ENCODE measurements around the gene ACCSL.
A peak's percentile ranks its signal among the peaks of the same experiment; 100 is the strongest.

ACCSL gene

GRCh38 chr11:44083433-44083832 is 35.7 kb downstream of the ACCSL start:
- H3K4me1 Mint-ChIP-seq: no peaks in the 10 kb centered on the region

GRCh38 chr11:44083906-44084305 is 36.1 kb downstream of the ACCSL start:
- Mint-ChIP-seq H3K36me3 (peaks cover 28 to 66% of the 10 kb centered on the region in 2 donors), H3K4me1 (no peaks in the 10 kb centered on the region), H3K4me3 (no peak overlapping the region), H3K27me3 (no peaks in the 10 kb centered on the region), H3K9me3 (peaks cover 4% of the 10 kb centered on the region in 2 donors), H3K27ac (peak overlapping the region; percentile 9)
- DNase-seq: no peak
- ATAC-seq (replicated peaks): no peak

More at GRCh38 chr11:44083433-44083832, 35.7 kb downstream of the ACCSL start:
- Mint-ChIP-seq H3K27ac (no peak overlapping the region), H3K4me3 (no peak overlapping the region), H3K9me3 (peaks cover 4% of the 10 kb centered on the region in 2 donors), H3K36me3 (peaks cover 27 to 63% of the 10 kb centered on the region in 2 donors), H3K27me3 (no peaks in the 10 kb centered on the region)
- no peak for ATAC-seq (replicated peaks)
- no peak for DNase-seq

- Mint-ChIP-seq H3K27me3 (no peaks in the 10 kb centered on the region), H3K27ac (no peak overlapping the region), H3K4me3 (no peak overlapping the region), H3K36me3 (peaks cover 28 to 60% of the 10 kb centered on the region in 2 donors), H3K9me3 (peaks cover 4% of the 10 kb centered on the region in 2 donors), H3K4me1 (no peaks in the 10 kb centered on the region)
- ATAC-seq (replicated peaks) (no peak), DNase-seq (no peak)
Measured at GRCh38 chr11:44085330-44085729, 37.5 kb downstream of the ACCSL start.

- no peak for ATAC-seq (replicated peaks)
- no peak overlapping the region for H3K27ac Mint-ChIP-seq
- no peaks in the 10 kb centered on the region for H3K4me1 Mint-ChIP-seq
- no peak for DNase-seq
- peaks cover 4% of the 10 kb centered on the region in 2 donors for H3K9me3 Mint-ChIP-seq
- no peaks in the 10 kb centered on the region for H3K27me3 Mint-ChIP-seq
- H3K4me3 Mint-ChIP-seq: no peak overlapping the region
- peaks cover 24 to 42% of the 10 kb centered on the region in 2 donors for H3K36me3 Mint-ChIP-seq
Measured at GRCh38 chr11:44088377-44088776, 40.6 kb downstream of the ACCSL start.

GRCh38 chr11:44088871-44089270 is 41.1 kb downstream of the ACCSL start:
- no peak for DNase-seq
- Mint-ChIP-seq H3K27ac (no peak overlapping the region), H3K27me3 (no peaks in the 10 kb centered on the region), H3K4me1 (no peaks in the 10 kb centered on the region), H3K9me3 (peaks cover 4% of the 10 kb centered on the region in 2 donors), H3K4me3 (no peak overlapping the region), H3K36me3 (peaks cover 19 to 37% of the 10 kb centered on the region in 2 donors)
- ATAC-seq (replicated peaks): no peak

GRCh38 chr11:44090539-44090938 is 42.8 kb downstream of the ACCSL start:
- no peaks in the 10 kb centered on the region for H3K27me3 Mint-ChIP-seq
- peaks cover 12 to 24% of the 10 kb centered on the region in 2 donors for H3K36me3 Mint-ChIP-seq
- no peak overlapping the region for H3K4me3 Mint-ChIP-seq
- H3K9me3 Mint-ChIP-seq: peaks cover 2 to 3% of the 10 kb centered on the region in 2 donors
- peaks cover 7 to 15% of the 10 kb centered on the region in 2 donors for H3K4me1 Mint-ChIP-seq
- DNase-seq (no peak), ATAC-seq (replicated peaks) (no peak)
- H3K27ac Mint-ChIP-seq: no peak overlapping the region

- Mint-ChIP-seq H3K36me3 (peaks cover 3 to 4% of the 10 kb centered on the region in 2 donors), H3K27me3 (no peaks in the 10 kb centered on the region), H3K4me1 (peaks cover 18 to 33% of the 10 kb centered on the region in 2 donors), H3K4me3 (no peak overlapping the region), H3K9me3 (no peaks in the 10 kb centered on the region), H3K27ac (no peak overlapping the region)
- DNase-seq: peak; percentile 45
- ATAC-seq (replicated peaks): peak in 1 of 2 donors; percentile 48
Measured at GRCh38 chr11:44094260-44094868, 46.6 kb downstream of the ACCSL start.

GRCh38 chr11:44095506-44096359 is 48.0 kb downstream of the ACCSL start, which contains the start of gene EXT2:
Gene EXT2 (plus strand): TSS chr11:44095678. CDS start chr11:44107713, 12,035 bp downstream.
- H3K27me3 Mint-ChIP-seq: no peaks in the 10 kb centered on the region
- peak; percentile 92 to 94 for ATAC-seq (replicated peaks)
- H3K9me3 Mint-ChIP-seq: no peaks in the 10 kb centered on the region
- H3K36me3 Mint-ChIP-seq: peaks cover 8 to 14% of the 10 kb centered on the region in 2 donors
- peak within 1 kb of the TSS; percentile 54 for H3K27ac Mint-ChIP-seq
- peaks cover 23 to 33% of the 10 kb centered on the region in 2 donors for H3K4me1 Mint-ChIP-seq
- peak within 1 kb of the TSS; percentile 87 for H3K4me3 Mint-ChIP-seq
- peak; percentile 78 for DNase-seq

- Mint-ChIP-seq H3K36me3 (peaks cover 8 to 14% of the 10 kb centered on the region in 2 donors), H3K4me3 (peak overlapping the region; percentile 87), H3K9me3 (no peaks in the 10 kb centered on the region), H3K27me3 (no peaks in the 10 kb centered on the region), H3K4me1 (peaks cover 23 to 33% of the 10 kb centered on the region in 2 donors), H3K27ac (peak overlapping the region; percentile 42)
- peak in 1 of 2 donors; percentile 16 for ATAC-seq (replicated peaks)
- DNase-seq: no peak
Measured at GRCh38 chr11:44096360-44097185, 48.8 kb downstream of the ACCSL start.

- Mint-ChIP-seq H3K36me3 (peaks cover 8 to 14% of the 10 kb centered on the region in 2 donors), H3K27ac (no peak overlapping the region), H3K9me3 (no peaks in the 10 kb centered on the region), H3K4me3 (no peak overlapping the region), H3K4me1 (peaks cover 25 to 40% of the 10 kb centered on the region in 2 donors), H3K27me3 (no peaks in the 10 kb centered on the region)
- DNase-seq (no peak), ATAC-seq (replicated peaks) (no peak)
Measured at GRCh38 chr11:44097821-44098220, 50.0 kb downstream of the ACCSL start.

GRCh38 chr11:44101098-44101497 is 53.3 kb downstream of the ACCSL start:
- no peak for DNase-seq
- ATAC-seq (replicated peaks): no peak
- Mint-ChIP-seq H3K9me3 (no peaks in the 10 kb centered on the region), H3K36me3 (peaks cover 13 to 17% of the 10 kb centered on the region in 2 donors), H3K4me3 (no peak overlapping the region), H3K27ac (no peak overlapping the region), H3K27me3 (no peaks in the 10 kb centered on the region), H3K4me1 (peaks cover 18 to 33% of the 10 kb centered on the region in 2 donors)

GRCh38 chr11:44104481-44105294 is 56.9 kb downstream of the ACCSL start:
- no peak overlapping the region for H3K27ac Mint-ChIP-seq
- ATAC-seq (replicated peaks): no peak

GRCh38 chr11:44108260-44108659 is 60.5 kb downstream of the ACCSL start:
- ATAC-seq (replicated peaks) (no peak), DNase-seq (no peak)
- H3K4me1 Mint-ChIP-seq: peaks cover 6 to 13% of the 10 kb centered on the region in 2 donors
- H3K27ac Mint-ChIP-seq: no peak overlapping the region
- peaks cover 6 to 32% of the 10 kb centered on the region in 2 donors for H3K36me3 Mint-ChIP-seq
- H3K27me3 Mint-ChIP-seq: no peaks in the 10 kb centered on the region
- H3K4me3 Mint-ChIP-seq: no peak overlapping the region
- no peaks in the 10 kb centered on the region for H3K9me3 Mint-ChIP-seq

More at GRCh38 chr11:44104481-44105294, 56.9 kb downstream of the ACCSL start:
- Mint-ChIP-seq H3K9me3 (no peaks in the 10 kb centered on the region), H3K36me3 (peaks cover 7 to 20% of the 10 kb centered on the region in 2 donors), H3K27me3 (no peaks in the 10 kb centered on the region), H3K4me1 (peaks cover 7 to 16% of the 10 kb centered on the region in 2 donors), H3K4me3 (no peak overlapping the region)
- no peak for DNase-seq
